HepG2 (cell line): ENCODE data around the gene MSRB2. TPM values are rescaled to one million over a fixed set of nuclear protein-coding genes. Genes with fewer than 3 reads are reported as not detected.

Source experiments
- ATAC-seq: fragments of 200-7000 bp; cut with Tn5 transposase; 3 replicates; pipeline ENCODE4 v1.9.1; 2020; ENCODE audit warnings: mild to moderate bottlenecking, moderate library complexity
- BruUV-seq: library from RNA; stranded (reverse); fragments of 400-500 nt; replicated peaks from 2 replicates; lab custom pipeline; 2021; lab: Mats Ljungman, UMichigan
- CTCF ChIA-PET: fragments of 300-600 bp; formaldehyde crosslinking; extraction: SDS; loops from one replicate; lab custom pipeline; 2021; ENCODE audit warnings: low total read pairs, inconsistent platforms, low intra/inter-chr PET ratio; lab: Yijun Ruan, JAX
- POLR2A ChIA-PET: fragments of 350-600 bp; sonication (Branson Sonifier 250); formaldehyde crosslinking; loops from one replicate; lab custom pipeline; 2020; ENCODE audit warnings: antibody characterized with exemption, inconsistent platforms; lab: Yijun Ruan, JAX
- DNase-seq: peaks from one replicate; pipeline ENCODE4 v3.0.0-alpha.2; 2015; ENCODE audit warnings: low spot score
- FAIRE-seq: peaks from 3 replicates; lab custom pipeline; 2011; peaks lifted over from hg19 to GRCh38; lab: Jason Lieb, UNC
- H2AFZ ChIP-seq: one replicate; pipeline ENCODE4 v1.6.1; 2011; ENCODE audit warnings: low read length, inconsistent platforms
- H3K27ac ChIP-seq: fragments of 300-600 bp; 3 replicates; pipeline ENCODE4 v1.8.0; 2011; ENCODE audit warnings: mixed run types, mild to moderate bottlenecking, mixed read lengths, low read length, inconsistent platforms; ENCODE audit not compliant: insufficient read depth; ENCODE audit errors: extremely low read length
- H3K27me3 ChIP-seq, 2 experiments: fragments of 200-600 bp in 1 of 2; 2 replicates in 1 of 2; 3 replicates in 1 of 2; pipeline versions ENCODE4 v1.6.0 to v1.8.0; 2011; ENCODE audit warnings: low read length in 2 of 2, mild to moderate bottlenecking in 2 of 2, moderate library complexity in 2 of 2, inconsistent platforms in 1 of 2; ENCODE audit not compliant: insufficient read depth in 2 of 2, control insufficient read depth in 1 of 2
- H3K36me3 ChIP-seq, 2 experiments: fragments of 200-600 bp in 1 of 2; replicated peaks in 1 of 2; 2 replicates in 1 of 2; 3 replicates in 1 of 2; pipeline versions ENCODE4 v1.5.1 to v1.8.0; 2011; ENCODE audit warnings: low read length in 2 of 2, inconsistent platforms in 1 of 2; ENCODE audit not compliant: insufficient read depth in 2 of 2, control insufficient read depth in 1 of 2
- H3K4me1 ChIP-seq: 2 replicates; pipeline ENCODE4 v1.5.1; 2012; ENCODE audit warnings: low read length, inconsistent platforms; ENCODE audit not compliant: insufficient read depth
- H3K4me2 ChIP-seq: 2 replicates; pipeline ENCODE4 v1.6.0; 2011; ENCODE audit warnings: low read depth, low read length, inconsistent platforms
- H3K4me3 ChIP-seq, 3 experiments: fragments of 200-600 bp in 1 of 3; sonication (generic), shearing (Covaris generic) in 1 of 3; replicated peaks in 1 of 3; 2 replicates each; pipeline ENCODE4 v1.5.1; 2011 to 2016; ENCODE audit warnings: low read length in 3 of 3, inconsistent platforms in 2 of 3, low read depth in 2 of 3, mild to moderate bottlenecking in 2 of 3, control low read depth in 1 of 3, mixed read lengths in 1 of 3; ENCODE audit not compliant: insufficient read depth in 1 of 3
- H3K79me2 ChIP-seq: one replicate; pipeline ENCODE4 v1.6.1; 2011; ENCODE audit warnings: low read length, inconsistent platforms; ENCODE audit not compliant: insufficient read depth
- H3K9ac ChIP-seq: 2 replicates; pipeline ENCODE4 v1.6.0; 2011; ENCODE audit warnings: mild to moderate bottlenecking, low read depth, low read length, inconsistent platforms; ENCODE audit not compliant: insufficient read depth
- H3K9me3 ChIP-seq: 2 replicates; pipeline ENCODE4 v1.5.1; 2012; ENCODE audit warnings: mild to moderate bottlenecking, low read length
- H4K20me1 ChIP-seq: 2 replicates; pipeline ENCODE4 v1.6.0; 2011; ENCODE audit warnings: inconsistent platforms, mild to moderate bottlenecking, low read length, moderate library complexity; ENCODE audit not compliant: insufficient read depth
- HNF4A ChIP-seq: sonication (generic); formaldehyde crosslinking; IDR thresholded peaks from 2 replicates; pipeline ENCODE4 v1.4.0; 2020; ENCODE audit warnings: missing genetic modification reagents
- IKZF1 ChIP-seq: fragments of 450-650 bp; IDR thresholded peaks from 2 replicates; pipeline ENCODE4 v1.7.1; 2016
- MAZ ChIP-seq, 2 experiments: sonication (generic) in 1 of 2; formaldehyde crosslinking in 1 of 2; IDR thresholded peaks; 2 replicates each; pipeline versions ENCODE4 v1.5.0 to v1.6.1; 2012 to 2020; ENCODE audit warnings: low read depth in 2 of 2, mild to moderate bottlenecking in 2 of 2, borderline replicate concordance in 1 of 2, improper control_type of control experiment in 1 of 2, low read length in 1 of 2, missing genetic modification reagents in 1 of 2, moderate library complexity in 1 of 2
- NFYB ChIP-seq: sonication (generic); formaldehyde crosslinking; IDR thresholded peaks from 2 replicates; pipeline ENCODE4 v1.4.0; 2020; ENCODE audit warnings: missing genetic modification reagents
- RARG ChIP-seq: sonication (generic); formaldehyde crosslinking; IDR thresholded peaks from 2 replicates; pipeline ENCODE4 v1.4.0; 2020; ENCODE audit warnings: low read depth, mild to moderate bottlenecking, missing genetic modification reagents
- SNAI1 ChIP-seq: sonication (generic); formaldehyde crosslinking; IDR thresholded peaks from 2 replicates; pipeline ENCODE4 v1.5.0; 2020; ENCODE audit warnings: mild to moderate bottlenecking, missing genetic modification reagents, borderline replicate concordance
- SRF ChIP-seq: IDR thresholded peaks from 2 replicates; pipeline ENCODE4 v1.6.1; 2011; ENCODE audit warnings: mild to moderate bottlenecking, low read depth, low read length, moderate library complexity
- SUZ12 ChIP-seq: fragments of 150-350 bp; IDR thresholded peaks from 2 replicates; pipeline ENCODE4 v1.6.1; 2014; ENCODE audit warnings: low read depth, low read length
- TP53 ChIP-seq: sonication (generic); formaldehyde crosslinking; conservative IDR thresholded peaks from 2 replicates; pipeline ENCODE4 v1.4.0; 2020; ENCODE audit warnings: missing genetic modification reagents
- ZBTB21 ChIP-seq: sonication (generic); formaldehyde crosslinking; IDR thresholded peaks from 2 replicates; pipeline ENCODE4 v1.4.0; 2020; ENCODE audit warnings: missing genetic modification reagents
- ZIK1 ChIP-seq: sonication (generic); formaldehyde crosslinking; IDR thresholded peaks from 2 replicates; pipeline ENCODE4 v1.5.0; 2020; ENCODE audit warnings: mild to moderate bottlenecking, low read depth, missing genetic modification reagents, borderline replicate concordance
- ZNF225 ChIP-seq: sonication (generic); formaldehyde crosslinking; IDR thresholded peaks from 2 replicates; pipeline ENCODE4 v1.4.0; 2020; ENCODE audit warnings: mild to moderate bottlenecking, missing genetic modification reagents
- ZNF251 ChIP-seq: sonication (generic); formaldehyde crosslinking; IDR thresholded peaks from 2 replicates; pipeline ENCODE4 v1.9.0; 2021; ENCODE audit warnings: mild to moderate bottlenecking, missing genetic modification reagents
- ZNF44 ChIP-seq: sonication (generic); formaldehyde crosslinking; IDR thresholded peaks from 2 replicates; pipeline ENCODE4 v1.5.1; 2020; ENCODE audit warnings: mild to moderate bottlenecking, missing genetic modification reagents
- ZNF747 ChIP-seq: sonication (generic); formaldehyde crosslinking; IDR thresholded peaks from 2 replicates; pipeline ENCODE4 v1.8.1; 2023; ENCODE audit warnings: missing genetic modification reagents, mild to moderate bottlenecking, borderline replicate concordance
- WGBS: methylation state at CpG from one replicate; pipeline ENCODE4 v1.1.6; 2017; ENCODE audit warnings: low lambda C conversion rate; 5-methylcytosine and 5-hydroxymethylcytosine counted together
- in situ Hi-C: cut with HindIII; loops from 2 replicates; pipeline ENCODE4 v1.10.0; 2017; ENCODE audit warnings: low pct_unique_long_range_greater_than_20kb; ENCODE audit not compliant: extremely low pct_ligation_motif_present
- intact Hi-C: fragments of 100-400 bp; cut with micrococcal nuclease; formaldehyde crosslinking; loops from one replicate; pipeline ENCODE4 v1.10.0; 2022; ENCODE audit not compliant: unreplicated experiment
- polyA plus RNA-seq, 8 experiments: library from polyadenylated mRNA; depleted of rRNA in 3 of 8; stranded (reverse) in 7 of 8; unstranded in 1 of 8; fragments of >200 nt; fragmentation: Illumina TruSeq in 4 of 8; extraction: Trizol in 4 of 8; gene quantifications; 2 replicates each; pipeline versions ENCODE4 v1.2.1 to v1.2.3, GENCODE V29; 2011 to 2016; ENCODE audit warnings: low read depth in 4 of 8, missing spikeins in 1 of 8, mixed read lengths in 1 of 8; ENCODE audit not compliant: insufficient read depth in 1 of 8
- total RNA-seq, 5 experiments: library from RNA; depleted of rRNA; stranded (reverse); fragments of >200 nt; fragmentation: Illumina TruSeq; extraction: Trizol; gene quantifications; 2 replicates each; pipeline ENCODE4 v1.2.3, GENCODE V29; 2016; ENCODE audit warnings: low read depth in 1 of 5
- TF ChIP-seq, protein P1 (sequence below): sonication (generic); formaldehyde crosslinking; IDR thresholded peaks from 2 replicates; pipeline ENCODE4 v1.4.0; 2020; ENCODE audit warnings: mild to moderate bottlenecking, missing genetic modification reagents

MSRB2 gene
- total and polyA plus RNA-seq, 2 of the 13 experiments (the other 11 are each of a cell fraction or from before 2014, with no cell fraction given) = 8.3 to 22.1 TPM

DNA sequence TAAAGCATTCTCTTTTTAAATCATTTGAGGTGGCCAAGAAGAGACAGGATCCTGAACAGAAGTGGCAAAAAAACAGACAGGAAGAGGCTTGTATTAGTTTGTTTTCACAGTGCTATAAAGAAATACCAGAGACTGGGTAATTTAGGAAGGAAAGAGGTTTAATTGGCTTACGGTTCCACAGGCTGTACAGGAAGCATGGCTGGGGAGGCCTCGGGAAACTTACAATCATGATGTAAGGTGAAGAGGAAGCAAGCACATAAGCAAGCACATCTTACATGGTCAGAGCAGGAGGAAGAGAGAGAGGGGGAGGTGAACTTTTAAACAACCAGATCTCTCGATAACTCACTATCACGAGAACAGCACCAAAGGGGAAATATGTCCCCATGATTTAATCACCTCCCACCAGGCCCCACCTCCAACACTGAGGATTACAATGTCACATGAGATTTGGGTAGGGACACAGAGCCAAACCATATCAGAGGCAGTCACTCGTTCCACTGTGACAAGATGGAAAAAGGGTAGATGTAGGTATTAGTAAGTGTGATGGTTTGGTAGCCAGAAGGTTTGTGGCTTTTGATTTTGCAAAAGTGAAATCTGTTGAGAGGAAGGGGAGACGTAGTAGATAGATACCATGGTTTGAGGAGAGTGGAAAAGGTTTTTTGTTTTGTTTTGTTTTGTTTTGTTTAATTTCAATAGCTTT is 5.1 kb downstream of the MSRB2 start (continued):
- TF ChIP-seq, protein P1, sequence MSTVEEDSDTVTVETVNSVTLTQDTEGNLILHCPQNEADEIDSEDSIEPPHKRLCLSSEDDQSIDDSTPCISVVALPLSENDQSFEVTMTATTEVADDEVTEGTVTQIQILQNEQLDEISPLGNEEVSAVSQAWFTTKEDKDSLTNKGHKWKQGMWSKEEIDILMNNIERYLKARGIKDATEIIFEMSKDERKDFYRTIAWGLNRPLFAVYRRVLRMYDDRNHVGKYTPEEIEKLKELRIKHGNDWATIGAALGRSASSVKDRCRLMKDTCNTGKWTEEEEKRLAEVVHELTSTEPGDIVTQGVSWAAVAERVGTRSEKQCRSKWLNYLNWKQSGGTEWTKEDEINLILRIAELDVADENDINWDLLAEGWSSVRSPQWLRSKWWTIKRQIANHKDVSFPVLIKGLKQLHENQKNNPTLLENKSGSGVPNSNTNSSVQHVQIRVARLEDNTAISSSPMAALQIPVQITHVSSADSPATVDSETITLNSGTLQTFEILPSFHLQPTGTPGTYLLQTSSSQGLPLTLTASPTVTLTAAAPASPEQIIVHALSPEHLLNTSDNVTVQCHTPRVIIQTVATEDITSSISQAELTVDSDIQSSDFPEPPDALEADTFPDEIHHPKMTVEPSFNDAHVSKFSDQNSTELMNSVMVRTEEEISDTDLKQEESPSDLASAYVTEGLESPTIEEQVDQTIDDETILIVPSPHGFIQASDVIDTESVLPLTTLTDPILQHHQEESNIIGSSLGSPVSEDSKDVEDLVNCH (CRISPR knock-in tag) = no peak
- no peak for TF ChIP-seq ZNF747 (CRISPR knock-in tag)
- no peak for TF ChIP-seq ZBTB21 (CRISPR knock-in tag)
- TF ChIP-seq ZNF251 = no peak

DNA sequence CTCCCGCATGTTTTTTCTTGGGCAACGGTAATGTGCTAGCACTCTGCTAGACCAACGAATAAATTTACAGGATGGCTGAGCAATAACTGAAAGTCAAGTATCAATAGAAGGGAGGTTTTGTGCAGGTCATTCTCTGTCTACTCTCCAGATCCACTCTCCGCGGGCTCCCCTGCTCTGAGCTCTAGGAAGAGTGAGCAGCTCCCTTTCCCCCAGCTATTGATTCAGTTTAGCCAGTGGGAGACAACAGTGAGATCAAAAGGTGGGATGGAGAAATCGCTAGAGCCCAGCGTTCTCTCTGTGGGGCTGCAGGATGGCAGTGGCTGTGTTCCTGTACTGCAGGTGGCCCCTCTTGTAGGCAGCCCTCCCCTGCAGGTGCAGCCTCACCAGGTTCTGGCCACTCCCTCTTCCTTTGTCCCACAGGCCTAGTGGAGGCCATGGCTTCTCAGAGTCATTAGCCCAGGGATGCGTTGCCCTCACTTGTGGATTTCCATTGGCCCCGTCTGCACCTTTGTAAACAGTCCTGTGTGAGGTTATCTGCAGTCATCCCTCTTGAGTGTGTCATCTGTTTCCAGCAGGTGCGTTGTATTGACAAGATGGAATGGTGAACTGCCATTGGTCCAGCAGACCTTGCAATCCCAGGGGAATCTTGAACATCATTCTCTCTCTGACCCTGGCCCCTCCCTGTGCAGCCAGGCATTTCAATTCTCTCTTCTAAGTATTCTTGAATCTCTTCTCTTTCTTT is 11.1 kb downstream of the MSRB2 start:
- in situ Hi-C loops = no loop called here
- POLR2A ChIA-PET = no interaction called here
- no peak for FAIRE-seq
- no peaks in the 10 kb centered on the region for H4K20me1 ChIP-seq
- H3K9ac ChIP-seq = no peak overlapping the region
- no peak overlapping the region for H3K4me2 ChIP-seq
- H3K9me3 ChIP-seq = no peaks in the 10 kb centered on the region
- DNase-seq = no peak
- H2AFZ ChIP-seq = no peak overlapping the region
- WGBS = 93% methylated on average over 10 of the region's 10 CpGs
- no peaks in the 10 kb centered on the region for H3K27me3 ChIP-seq
- no peak for ATAC-seq
- BruUV-seq = no TSS peak
- no peak overlapping the region for H3K27ac ChIP-seq
- TF ChIP-seq NFYB (no peak), SRF (no peak), RARG (no peak), IKZF1 (no peak), TP53 (CRISPR knock-in tag) (no peak), HNF4A (CRISPR knock-in tag) (no peak), SUZ12 (no peak), ZNF225 (CRISPR knock-in tag) (no peak), ZIK1 (CRISPR knock-in tag) (no peak), SNAI1 (CRISPR knock-in tag) (no peak), ZNF44 (CRISPR knock-in tag) (no peak), MAZ (IDR thresholded peaks at IDR 0.05; ENCODE audit: borderline replicate concordance, low read depth, low read length) (no peak), MAZ (CRISPR knock-in tag; IDR thresholded peaks at IDR 0.05; ENCODE audit: low read depth) (no peak)
- intact Hi-C loops = no loop called here
- H3K36me3 ChIP-seq = no peaks in the 10 kb centered on the region
- H3K4me3 ChIP-seq = no peak overlapping the region
- CTCF ChIA-PET = no interaction called here
- peaks cover 19% of the 10 kb centered on the region for H3K4me1 ChIP-seq
- H3K79me2 ChIP-seq = no peaks in the 10 kb centered on the region
